ENCODE results near the gene A4GALT.
"Not testable (repeated sequence)": the region's sequence is repeated elsewhere in the genome, so short reads cannot be mapped to it uniquely, and the experiment has no call there.

A4GALT gene

DNA sequence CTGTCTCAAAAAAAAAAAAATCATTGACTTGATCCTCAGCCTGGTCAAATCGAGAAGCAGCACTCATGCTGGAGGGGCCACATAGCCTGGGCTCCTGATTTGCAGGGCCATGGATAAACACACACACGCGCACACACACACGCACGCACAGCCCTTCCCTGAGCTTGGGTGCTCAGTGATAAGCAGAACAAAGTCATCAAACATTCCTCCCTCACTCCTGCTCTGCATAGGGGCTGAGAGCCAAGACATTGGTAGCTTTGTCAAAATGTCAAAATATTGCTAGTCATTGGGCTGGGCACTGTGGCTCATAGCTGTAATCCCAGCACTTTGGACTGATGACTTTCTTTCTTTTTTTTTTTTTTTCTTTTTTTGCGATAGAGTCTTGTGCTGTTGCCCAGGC is 34.0 kb upstream of the A4GALT start:
- Mint-ChIP-seq H3K4me1 (ENCODE audit: low read depth) (peaks cover 14% of the 10 kb centered on the region), H3K36me3 (ENCODE audit: low read depth) (no peaks in the 10 kb centered on the region), H3K9me3 (no peaks in the 10 kb centered on the region), H3K4me3 (no peak overlapping the region), H3K27me3 (peaks cover 33% of the 10 kb centered on the region), H3K27ac (no peak overlapping the region)
- intact Hi-C loops (cut with micrococcal nuclease) = no loop called here

DNA sequence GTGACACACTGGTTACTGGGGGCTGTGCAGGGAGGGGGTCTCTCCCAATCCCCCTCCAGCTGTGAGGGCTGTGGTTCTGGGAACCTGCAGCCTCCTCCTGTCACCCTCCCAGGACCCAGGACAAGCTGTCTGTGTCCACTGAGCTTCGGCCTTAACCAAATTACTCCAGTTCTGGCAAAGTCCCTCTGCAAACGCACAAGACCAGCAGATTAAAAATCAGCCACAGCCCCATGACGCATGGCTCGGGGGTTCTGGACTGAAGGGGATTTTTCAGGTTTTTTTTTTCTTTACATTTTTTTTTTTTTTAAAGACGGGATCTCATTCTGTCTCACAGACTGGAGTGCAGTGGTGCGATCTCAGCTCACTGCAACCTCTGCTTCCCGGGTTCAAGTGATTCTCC is 32.2 kb upstream of the A4GALT start:
- H3K4me1 Mint-ChIP-seq (ENCODE audit: low read depth) = peaks cover 14% of the 10 kb centered on the region
- intact Hi-C loops (cut with micrococcal nuclease) = no loop called here
- H3K27me3 Mint-ChIP-seq = peaks cover 25% of the 10 kb centered on the region
- no peaks in the 10 kb centered on the region for H3K9me3 Mint-ChIP-seq
- H3K36me3 Mint-ChIP-seq (ENCODE audit: low read depth) = no peaks in the 10 kb centered on the region
- H3K27ac Mint-ChIP-seq = no peak overlapping the region
- no peak overlapping the region for H3K4me3 Mint-ChIP-seq

DNA sequence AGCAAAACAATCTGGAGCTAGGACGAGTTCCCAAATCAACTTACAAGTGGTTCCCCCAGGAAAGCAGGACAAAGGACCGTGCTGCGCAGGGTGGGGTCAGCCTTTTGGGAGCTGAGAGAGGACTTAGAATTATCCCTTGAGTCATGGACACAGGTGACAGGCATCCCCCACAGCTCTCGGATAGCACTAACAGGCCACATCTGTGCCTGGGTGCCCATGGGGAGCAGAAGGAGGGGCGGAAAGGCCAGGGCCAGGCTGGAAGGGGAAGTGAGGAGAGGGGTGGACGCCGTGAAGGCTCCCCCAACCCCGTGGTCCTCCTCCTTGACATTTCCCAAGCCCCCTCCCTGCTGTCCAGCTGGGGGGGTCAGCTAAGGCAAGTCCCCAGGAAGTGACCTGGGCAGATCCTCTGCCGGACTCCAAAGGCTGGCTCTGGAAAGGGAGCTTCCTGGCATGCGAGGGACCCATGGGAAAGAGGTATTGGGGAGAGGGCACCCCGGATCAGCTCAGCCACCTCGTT is 31.6 kb upstream of the A4GALT start:
- Mint-ChIP-seq H3K36me3 (ENCODE audit: low read depth) (no peaks in the 10 kb centered on the region), H3K4me1 (ENCODE audit: low read depth) (peaks cover 14% of the 10 kb centered on the region), H3K27ac (peak overlapping the region; percentile 49), H3K27me3 (peaks cover 22% of the 10 kb centered on the region), H3K4me3 (no peak overlapping the region), H3K9me3 (no peaks in the 10 kb centered on the region)
- intact Hi-C loops (cut with micrococcal nuclease) = no loop called here

DNA sequence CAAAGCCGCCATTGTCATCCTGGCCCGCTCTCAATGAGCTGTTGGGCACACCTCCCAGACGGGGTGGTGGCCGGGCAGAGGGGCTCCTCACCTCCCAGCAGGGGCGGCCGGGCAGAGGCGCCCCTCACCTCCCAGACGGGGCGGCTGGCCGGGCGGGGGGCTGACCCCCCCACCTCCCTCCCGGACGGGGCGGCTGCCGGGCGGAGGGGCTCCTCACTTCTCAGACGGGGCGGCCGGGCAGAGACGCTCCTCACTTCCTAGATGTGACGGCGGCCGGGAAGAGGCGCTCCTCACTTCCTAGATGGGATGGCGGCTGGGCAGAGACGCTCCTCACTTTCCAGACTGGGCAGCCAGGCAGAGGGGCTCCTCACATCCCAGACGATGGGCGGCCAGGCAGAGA is 29.8 kb upstream of the A4GALT start:
- intact Hi-C loops (cut with micrococcal nuclease); H3K4me1 Mint-ChIP-seq (ENCODE audit: low read depth); H3K27ac Mint-ChIP-seq; H3K4me3 Mint-ChIP-seq; H3K36me3 Mint-ChIP-seq (ENCODE audit: low read depth); H3K9me3 Mint-ChIP-seq: not testable (repeated sequence)
- peaks cover 22% of the 10 kb centered on the region for H3K27me3 Mint-ChIP-seq

DNA sequence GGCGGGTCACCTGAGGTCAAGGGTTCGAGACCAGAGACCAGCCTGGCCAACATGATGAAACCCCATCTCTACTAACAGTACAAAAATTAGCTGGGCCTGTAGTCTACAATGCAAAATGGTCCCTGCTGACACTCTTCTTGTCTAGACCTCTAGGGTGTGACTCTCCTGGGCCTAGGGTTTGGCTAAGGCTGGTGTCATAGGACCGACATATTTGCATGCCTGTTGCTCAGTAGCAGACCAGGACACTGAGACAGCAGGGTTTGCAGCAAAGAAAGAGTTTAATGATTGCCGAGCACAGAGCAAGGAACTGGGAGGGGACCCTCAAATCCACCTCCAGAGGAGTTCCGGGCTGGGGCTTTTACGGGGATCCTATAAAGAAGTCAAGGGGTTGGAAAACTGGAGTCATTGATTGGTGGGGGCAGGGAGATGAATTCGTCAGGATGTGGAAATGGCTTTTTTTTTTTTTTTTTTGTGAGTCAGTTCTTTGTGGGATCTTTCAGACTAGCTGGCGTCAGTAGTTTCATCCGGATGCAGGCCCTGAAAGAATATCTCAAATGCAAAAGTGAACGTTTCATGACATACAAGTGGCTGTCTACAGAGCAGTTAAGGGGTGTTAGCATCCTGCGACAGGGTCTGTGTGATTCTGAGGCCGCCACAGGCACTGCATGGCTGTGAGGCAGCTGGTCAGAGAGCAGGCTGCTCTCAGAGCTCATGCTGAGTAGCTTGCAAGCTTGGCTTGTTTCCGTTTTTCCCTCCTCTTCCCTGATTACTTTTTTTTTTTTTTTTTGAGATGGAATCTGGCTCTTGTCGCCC is 27.2 kb upstream of the A4GALT start:
- H3K4me3 Mint-ChIP-seq = no peak overlapping the region
- H3K27me3 Mint-ChIP-seq = peaks cover 12% of the 10 kb centered on the region
- intact Hi-C loops (cut with micrococcal nuclease) = no loop called here
- no peaks in the 10 kb centered on the region for H3K36me3 Mint-ChIP-seq (ENCODE audit: low read depth)
- no peak overlapping the region for H3K27ac Mint-ChIP-seq
- H3K9me3 Mint-ChIP-seq = no peaks in the 10 kb centered on the region
- peaks cover 9% of the 10 kb centered on the region for H3K4me1 Mint-ChIP-seq (ENCODE audit: low read depth)

DNA sequence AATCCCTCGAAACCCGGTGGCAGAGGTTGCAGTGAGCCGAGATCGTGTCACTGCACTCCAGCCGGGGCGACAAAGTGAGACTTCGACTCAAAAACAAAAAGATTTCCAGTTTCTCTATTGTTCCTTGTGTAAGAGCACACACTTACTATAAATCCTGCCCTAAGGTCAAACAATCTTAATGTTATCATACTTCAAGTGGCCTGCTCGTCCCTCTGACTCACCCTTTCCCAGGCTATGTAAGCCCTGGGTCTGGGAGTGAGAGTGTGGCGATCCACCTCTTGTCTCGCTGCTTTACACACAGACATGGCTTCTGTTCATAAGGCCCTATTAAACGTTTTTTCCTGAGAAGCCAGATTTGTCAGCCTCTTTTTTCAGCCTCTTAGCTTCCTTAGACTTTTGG is 24.4 kb upstream of the A4GALT start:
- Mint-ChIP-seq H3K36me3 (ENCODE audit: low read depth) (no peaks in the 10 kb centered on the region), H3K9me3 (no peaks in the 10 kb centered on the region), H3K27me3 (peaks cover 11% of the 10 kb centered on the region), H3K27ac (no peak overlapping the region), H3K4me1 (ENCODE audit: low read depth) (peaks cover 9% of the 10 kb centered on the region), H3K4me3 (no peak overlapping the region)
- intact Hi-C loops (cut with micrococcal nuclease) = no loop called here

GRCh38 chr22:42743501-42743991 is 22.9 kb upstream of the A4GALT start:
- no peak overlapping the region for H3K27ac Mint-ChIP-seq
- peaks cover 15% of the 10 kb centered on the region for H3K4me1 Mint-ChIP-seq (ENCODE audit: low read depth)
- peaks cover 19% of the 10 kb centered on the region for H3K27me3 Mint-ChIP-seq
- intact Hi-C loops (cut with micrococcal nuclease) = no loop called here
- no peaks in the 10 kb centered on the region for H3K36me3 Mint-ChIP-seq (ENCODE audit: low read depth)
- no peak overlapping the region for H3K4me3 Mint-ChIP-seq
- H3K9me3 Mint-ChIP-seq = no peaks in the 10 kb centered on the region

GRCh38 chr22:42742940-42743339 is 22.3 kb upstream of the A4GALT start:
- Mint-ChIP-seq H3K27ac (no peak overlapping the region), H3K27me3 (peaks cover 16% of the 10 kb centered on the region), H3K36me3 (ENCODE audit: low read depth) (no peaks in the 10 kb centered on the region), H3K4me1 (ENCODE audit: low read depth) (peaks cover 15% of the 10 kb centered on the region), H3K4me3 (no peak overlapping the region), H3K9me3 (no peaks in the 10 kb centered on the region)
- intact Hi-C loops (cut with micrococcal nuclease) = no loop called here

- Mint-ChIP-seq H3K4me1 (ENCODE audit: low read depth) (peaks cover 35% of the 10 kb centered on the region), H3K27me3 (peaks cover 24% of the 10 kb centered on the region), H3K27ac (peak overlapping the region; percentile 30)
- H3K4me3 Mint-ChIP-seq; H3K36me3 Mint-ChIP-seq (ENCODE audit: low read depth); H3K9me3 Mint-ChIP-seq; intact Hi-C loops (cut with micrococcal nuclease): not testable (repeated sequence)
These were observed 19.6 kb upstream of the A4GALT start for GRCh38 chr22:42740320-42740719.

GRCh38 chr22:42734406-42734805 is 13.7 kb upstream of the A4GALT start:
- Mint-ChIP-seq H3K4me3 (no peak overlapping the region), H3K4me1 (ENCODE audit: low read depth) (peaks cover 21% of the 10 kb centered on the region), H3K9me3 (no peaks in the 10 kb centered on the region), H3K27ac (no peak overlapping the region), H3K27me3 (peaks cover 34% of the 10 kb centered on the region), H3K36me3 (ENCODE audit: low read depth) (no peaks in the 10 kb centered on the region)
- intact Hi-C loops (cut with micrococcal nuclease) = no loop called here

- H3K27ac Mint-ChIP-seq; H3K36me3 Mint-ChIP-seq (ENCODE audit: low read depth); intact Hi-C loops (cut with micrococcal nuclease); H3K9me3 Mint-ChIP-seq; H3K4me3 Mint-ChIP-seq: not testable (repeated sequence)
- H3K4me1 Mint-ChIP-seq (ENCODE audit: low read depth) = peaks cover 20% of the 10 kb centered on the region
- peaks cover 32% of the 10 kb centered on the region for H3K27me3 Mint-ChIP-seq
These were observed 12.7 kb upstream of the A4GALT start for GRCh38 chr22:42733394-42733793.

DNA sequence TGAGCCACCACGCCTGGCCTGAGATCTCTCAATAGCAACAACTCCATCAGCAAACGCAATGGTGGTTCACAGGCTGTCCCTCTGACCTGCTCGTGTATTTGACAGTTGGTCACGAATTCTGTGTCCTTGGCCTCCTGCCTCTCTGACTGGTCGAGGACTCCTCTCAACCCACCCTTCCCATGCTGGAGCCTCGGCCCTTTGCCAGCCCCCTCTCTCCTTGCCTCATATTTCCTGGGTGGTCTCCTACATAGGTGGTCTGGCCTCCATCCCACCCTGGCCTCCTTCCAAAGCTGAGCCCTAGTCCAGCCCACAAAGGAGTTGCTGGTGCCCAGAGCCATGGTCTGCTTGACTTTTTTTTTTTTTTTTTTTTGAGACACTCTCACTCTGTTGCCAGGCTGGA is 11.4 kb upstream of the A4GALT start:
- no peaks in the 10 kb centered on the region for H3K36me3 Mint-ChIP-seq (ENCODE audit: low read depth)
- peaks cover 20% of the 10 kb centered on the region for H3K4me1 Mint-ChIP-seq (ENCODE audit: low read depth)
- H3K27ac Mint-ChIP-seq = no peak overlapping the region
- intact Hi-C loops (cut with micrococcal nuclease) = no loop called here
- H3K4me3 Mint-ChIP-seq = no peak overlapping the region
- H3K9me3 Mint-ChIP-seq = no peaks in the 10 kb centered on the region
- peaks cover 36% of the 10 kb centered on the region for H3K27me3 Mint-ChIP-seq

DNA sequence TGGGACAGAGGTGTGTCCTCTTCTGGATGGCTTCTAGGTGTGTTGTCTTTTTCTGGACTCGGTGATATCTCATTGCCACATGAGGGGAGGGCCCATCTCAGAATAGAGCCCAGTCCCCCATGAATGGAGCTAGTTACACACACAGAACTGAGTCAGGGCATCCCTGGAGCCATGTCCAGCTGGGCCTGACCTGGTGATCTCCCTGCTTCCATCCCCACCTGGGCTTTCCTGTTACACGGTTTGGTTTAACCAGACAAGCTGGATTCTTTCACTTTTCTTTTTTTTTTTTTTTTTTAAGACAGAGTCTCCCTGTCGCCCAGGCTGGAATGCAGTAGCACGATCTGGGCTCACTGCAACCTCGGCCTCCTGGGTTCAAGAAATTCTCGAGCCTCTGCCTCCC is 6.1 kb upstream of the A4GALT start:
- intact Hi-C loops (cut with micrococcal nuclease) = no loop called here
- no peak overlapping the region for H3K27ac Mint-ChIP-seq

DNA sequence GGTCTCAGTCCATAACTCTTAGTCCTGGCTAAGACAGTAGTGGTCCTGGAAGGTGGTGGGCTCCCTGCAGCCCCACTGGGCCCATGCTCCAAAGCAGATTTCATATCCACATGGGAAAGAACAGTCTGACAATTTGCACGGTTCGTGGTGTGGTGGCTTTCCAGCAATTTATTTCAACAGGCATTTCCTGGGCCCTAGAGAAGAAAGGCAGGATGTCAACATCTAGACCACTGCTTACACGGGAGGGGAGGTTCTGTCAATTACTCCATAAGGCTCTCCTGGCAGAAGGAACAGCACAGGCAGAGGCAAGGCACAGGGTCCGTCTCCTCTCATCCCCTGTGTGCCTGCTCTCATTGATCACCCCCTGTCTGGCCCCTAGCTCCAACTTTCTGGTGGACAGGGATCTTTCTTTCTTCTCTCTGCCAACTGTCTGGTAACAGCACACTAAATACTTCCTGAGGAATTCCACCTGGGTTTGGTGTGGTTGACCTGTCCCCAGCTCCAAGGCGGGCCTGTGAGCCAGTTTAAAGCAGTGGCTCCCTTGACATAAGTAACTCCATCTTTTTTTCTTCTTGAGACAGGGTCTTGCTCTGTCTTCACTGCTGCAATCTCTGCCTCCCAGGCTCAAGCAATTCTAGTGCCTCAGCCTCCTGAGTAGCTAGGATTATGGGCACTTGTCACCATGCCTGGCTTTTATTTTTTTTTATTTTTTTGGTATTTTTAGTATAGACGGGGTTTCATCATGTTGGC is 5.1 kb upstream of the A4GALT start:
- intact Hi-C loops (cut with micrococcal nuclease) = no loop called here
- no peak overlapping the region for H3K4me3 Mint-ChIP-seq
- H3K27me3 Mint-ChIP-seq = peaks cover 60% of the 10 kb centered on the region
- H3K27ac Mint-ChIP-seq = no peak overlapping the region
- H3K4me1 Mint-ChIP-seq (ENCODE audit: low read depth) = peaks cover 21% of the 10 kb centered on the region
- H3K36me3 Mint-ChIP-seq (ENCODE audit: low read depth) = no peaks in the 10 kb centered on the region
- no peaks in the 10 kb centered on the region for H3K9me3 Mint-ChIP-seq

More for the DNA sequence above, 6.1 kb upstream of the A4GALT start:
- no peaks in the 10 kb centered on the region for H3K36me3 Mint-ChIP-seq (ENCODE audit: low read depth)
- H3K4me1 Mint-ChIP-seq (ENCODE audit: low read depth) = peaks cover 12% of the 10 kb centered on the region
- H3K9me3 Mint-ChIP-seq = no peaks in the 10 kb centered on the region
- no peak overlapping the region for H3K4me3 Mint-ChIP-seq
- H3K27me3 Mint-ChIP-seq = peaks cover 53% of the 10 kb centered on the region

All from dendritic cell treated with granulocyte-macrophage colony-stimulating factor and Interleukin-4, amounts not matched to agents 40 ng/mL and 50 ng/mL, for 4 days (primary cell).